Left kidney (tissue), 2 donors: Measurements from ENCODE around the gene NSMCE1. TPM values are rescaled to one million over a fixed set of nuclear protein-coding genes. Genes with fewer than 3 reads are reported as not detected.
"Not testable (repeated sequence)": the region's sequence is repeated elsewhere in the genome, so short reads cannot be mapped to it uniquely, and the experiment has no call there.

Experiments used
- DNase-seq: peaks from one replicate; pipeline ENCODE4 v3.0.0-alpha.2; 2013
- polyA plus RNA-seq: library from polyadenylated mRNA; unstranded; fragments of 120-200 nt; gene quantifications from one replicate; pipeline ENCODE4 v1.2.1, GENCODE V29; 2013; ENCODE audit not compliant: insufficient read length

Gene NSMCE1
- polyA plus RNA-seq, 1 donor, result 82.9 TPM

- no peak for DNase-seq
These were observed 35.5 kb upstream of the NSMCE1 start for GRCh38 chr16:27304102-27304501.

GRCh38 chr16:27303256-27304100 is 34.9 kb upstream of the NSMCE1 start:
- no peak for DNase-seq

- DNase-seq, result no peak
These were observed 33.6 kb upstream of the NSMCE1 start for GRCh38 chr16:27302126-27302525.

GRCh38 chr16:27301236-27301861 is 32.8 kb upstream of the NSMCE1 start:
- DNase-seq, result no peak

GRCh38 chr16:27298132-27298531 is 29.6 kb upstream of the NSMCE1 start:
- no peak for DNase-seq

GRCh38 chr16:27293343-27293742 is 24.8 kb upstream of the NSMCE1 start:
- DNase-seq, result no peak

GRCh38 chr16:27291722-27292240 is 23.2 kb upstream of the NSMCE1 start:
- DNase-seq, result no peak

- no peak for DNase-seq
These were observed 22.5 kb upstream of the NSMCE1 start for GRCh38 chr16:27291106-27291505.

- no peak for DNase-seq
These were observed 22.0 kb upstream of the NSMCE1 start for GRCh38 chr16:27290562-27290961.

- no peak for DNase-seq
These were observed 21.1 kb upstream of the NSMCE1 start for GRCh38 chr16:27289669-27290068.

GRCh38 chr16:27288313-27288712 is 19.7 kb upstream of the NSMCE1 start:
- DNase-seq, result not testable (repeated sequence)

- no peak for DNase-seq
These were observed 19.3 kb upstream of the NSMCE1 start for GRCh38 chr16:27287887-27288286.

- DNase-seq, result no peak
These were observed 18.7 kb upstream of the NSMCE1 start for GRCh38 chr16:27287051-27287811.

- no peak for DNase-seq
These were observed 17.9 kb upstream of the NSMCE1 start for GRCh38 chr16:27286451-27286850.

GRCh38 chr16:27285676-27286196 is 17.2 kb upstream of the NSMCE1 start:
- no peak for DNase-seq

- DNase-seq, result no peak
These were observed 16.5 kb upstream of the NSMCE1 start for GRCh38 chr16:27284865-27285675.

GRCh38 chr16:27281243-27281642 is 12.7 kb upstream of the NSMCE1 start:
- DNase-seq, result no peak

GRCh38 chr16:27275394-27275793 is 6.8 kb upstream of the NSMCE1 start:
- DNase-seq, result no peak

- DNase-seq, result not testable (repeated sequence)
These were observed 5.9 kb upstream of the NSMCE1 start for GRCh38 chr16:27274424-27274874.

GRCh38 chr16:27273670-27274423 is 5.3 kb upstream of the NSMCE1 start:
- DNase-seq, result no peak

GRCh38 chr16:27273330-27273669 is 4.7 kb upstream of the NSMCE1 start:
- no peak for DNase-seq
